Effector memory CD4-positive, alpha-beta T cell (primary cell): ENCODE results near the gene IGSF11.
"Not testable (repeated sequence)": the region's sequence is repeated elsewhere in the genome, so short reads cannot be mapped to it uniquely, and the experiment has no call there.

ENCODE experiments used
- DNase-seq, 3 donors: peaks; one replicate each; pipeline ENCODE4 v3.0.0-alpha.2; 2020
- H3K27ac ChIP-seq: 2 replicates; pipeline ENCODE4 v1.7.0; 2013; ENCODE audit warnings: mild to moderate bottlenecking, low read length, moderate library complexity; ENCODE audit not compliant: insufficient read depth, poor library complexity, severe bottlenecking
- H3K27me3 ChIP-seq: replicated peaks from 2 replicates; pipeline ENCODE4 v1.7.0; 2013; ENCODE audit warnings: mild to moderate bottlenecking, low read length; ENCODE audit not compliant: insufficient read depth, control insufficient read depth, poor library complexity, severe bottlenecking
- H3K36me3 ChIP-seq: 2 replicates; pipeline ENCODE4 v1.7.0; 2013; ENCODE audit warnings: mild to moderate bottlenecking, low read length, moderate library complexity; ENCODE audit not compliant: control insufficient read depth, insufficient read depth
- H3K4me1 ChIP-seq: 2 replicates; pipeline ENCODE4 v1.7.0; 2013; ENCODE audit warnings: low read length, mild to moderate bottlenecking; ENCODE audit not compliant: control insufficient read depth, insufficient read depth, poor library complexity, severe bottlenecking
- H3K4me3 ChIP-seq: 2 replicates; pipeline ENCODE4 v1.7.0; 2013; ENCODE audit warnings: low read length, low read depth, mild to moderate bottlenecking; ENCODE audit not compliant: insufficient read depth, poor library complexity, severe bottlenecking
- H3K9me3 ChIP-seq: 2 replicates; pipeline ENCODE4 v1.7.0; 2013; ENCODE audit warnings: mild to moderate bottlenecking, low read length, moderate library complexity; ENCODE audit not compliant: control insufficient read depth

The IGSF11 gene

DNA sequence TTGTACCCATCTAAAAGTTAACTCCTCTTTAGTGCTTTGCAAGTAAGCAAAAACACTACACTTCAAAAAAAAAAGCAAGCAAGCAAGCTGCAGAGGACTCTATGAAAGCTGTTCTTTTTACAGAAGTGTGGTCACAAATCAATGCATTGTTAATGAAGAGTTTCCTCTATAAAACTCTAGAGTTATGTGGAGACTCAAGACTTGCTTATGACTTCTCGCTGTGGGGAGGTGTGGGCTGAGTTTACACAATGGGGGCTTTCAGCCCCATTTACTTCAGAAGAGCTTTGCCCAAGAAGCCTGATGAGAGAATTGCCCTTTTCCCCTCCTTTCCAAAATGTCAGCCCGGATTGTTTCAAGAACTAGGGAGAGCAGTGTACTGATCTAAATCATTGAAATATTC is 144.4 kb downstream of the IGSF11 start:
- Histone ChIP-seq H3K9me3 (no peaks in the 10 kb centered on the region), H3K36me3 (no peaks in the 10 kb centered on the region), H3K27ac (no peak overlapping the region), H3K27me3 (peaks cover 4% of the 10 kb centered on the region), H3K4me3 (no peak overlapping the region), H3K4me1 (no peaks in the 10 kb centered on the region)
- no peak for DNase-seq

DNA sequence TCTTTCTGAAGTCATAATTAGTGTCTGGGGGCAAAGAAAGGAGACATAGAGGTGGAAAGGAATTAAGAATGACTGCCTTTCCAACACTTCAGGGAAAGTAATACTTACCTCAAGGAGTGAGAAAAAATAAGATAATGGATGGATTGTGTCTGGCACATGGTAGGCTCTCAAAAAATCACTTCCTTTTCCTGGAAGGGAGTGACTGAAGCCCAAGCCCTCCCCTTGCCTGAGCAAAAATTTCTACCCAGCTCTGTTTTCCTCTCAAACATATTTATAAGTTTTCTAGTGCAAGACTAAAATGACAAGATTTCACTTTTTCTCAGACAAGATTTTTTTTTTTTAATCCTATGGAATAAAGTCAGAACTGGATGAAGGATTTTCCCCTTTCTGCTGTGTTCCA is 145.0 kb downstream of the IGSF11 start:
- no peak overlapping the region for H3K4me3 ChIP-seq
- DNase-seq = no peak
- H3K9me3 ChIP-seq = no peaks in the 10 kb centered on the region
- H3K4me1 ChIP-seq = no peaks in the 10 kb centered on the region
- H3K36me3 ChIP-seq = no peaks in the 10 kb centered on the region
- H3K27ac ChIP-seq = no peak overlapping the region
- H3K27me3 ChIP-seq = peaks cover 4% of the 10 kb centered on the region

DNA sequence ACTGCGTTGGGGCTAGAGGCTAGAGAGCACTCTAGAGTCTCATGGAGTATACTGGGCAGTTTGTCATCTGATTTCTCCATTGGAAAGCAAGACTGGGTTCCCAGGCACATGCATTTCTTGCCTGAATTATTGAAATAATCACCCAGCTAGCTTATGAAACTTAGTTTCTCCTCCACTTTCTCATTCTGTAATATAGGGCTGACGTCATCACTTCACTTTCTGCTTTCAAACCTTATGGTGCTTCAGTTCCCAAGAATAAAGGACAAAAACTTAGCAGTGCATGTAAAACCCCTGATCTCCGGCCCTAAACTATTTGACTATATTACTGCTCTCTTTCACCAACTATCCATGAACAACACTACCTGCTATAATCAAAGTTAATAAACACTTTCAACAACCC is 147.9 kb downstream of the IGSF11 start:
- Histone ChIP-seq H3K27me3 (peaks cover 4% of the 10 kb centered on the region), H3K4me1 (no peaks in the 10 kb centered on the region), H3K36me3 (no peaks in the 10 kb centered on the region), H3K27ac (no peak overlapping the region), H3K9me3 (no peaks in the 10 kb centered on the region), H3K4me3 (no peak overlapping the region)
- DNase-seq = no peak

DNA sequence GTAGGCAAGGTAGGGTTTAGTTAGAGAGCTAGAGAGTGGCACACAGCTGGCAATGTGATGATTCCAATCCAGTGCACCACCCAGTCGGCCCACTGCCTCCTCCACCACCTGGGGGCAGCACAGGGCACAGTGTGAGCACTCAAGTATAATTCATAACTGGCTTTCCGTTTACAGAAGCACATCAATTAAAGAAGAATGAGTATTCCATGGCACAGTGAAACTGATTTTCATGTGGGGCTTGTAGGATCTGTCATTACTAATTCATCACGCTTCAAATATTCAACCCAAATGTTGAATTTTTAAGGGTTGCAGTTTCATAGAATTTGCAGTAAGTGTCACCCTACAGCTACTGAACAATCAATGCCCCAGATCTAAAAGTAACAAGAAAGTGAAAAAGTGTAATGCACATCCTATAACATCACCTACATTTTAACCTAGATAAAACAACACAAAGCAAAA is 149.9 kb downstream of the IGSF11 start:
- Histone ChIP-seq H3K4me1 (no peaks in the 10 kb centered on the region), H3K4me3 (no peak overlapping the region), H3K27me3 (peaks cover 4% of the 10 kb centered on the region), H3K36me3 (no peaks in the 10 kb centered on the region), H3K9me3 (no peaks in the 10 kb centered on the region), H3K27ac (no peak overlapping the region)
- peak; percentile 33 to 56 (median 39) for DNase-seq

DNA sequence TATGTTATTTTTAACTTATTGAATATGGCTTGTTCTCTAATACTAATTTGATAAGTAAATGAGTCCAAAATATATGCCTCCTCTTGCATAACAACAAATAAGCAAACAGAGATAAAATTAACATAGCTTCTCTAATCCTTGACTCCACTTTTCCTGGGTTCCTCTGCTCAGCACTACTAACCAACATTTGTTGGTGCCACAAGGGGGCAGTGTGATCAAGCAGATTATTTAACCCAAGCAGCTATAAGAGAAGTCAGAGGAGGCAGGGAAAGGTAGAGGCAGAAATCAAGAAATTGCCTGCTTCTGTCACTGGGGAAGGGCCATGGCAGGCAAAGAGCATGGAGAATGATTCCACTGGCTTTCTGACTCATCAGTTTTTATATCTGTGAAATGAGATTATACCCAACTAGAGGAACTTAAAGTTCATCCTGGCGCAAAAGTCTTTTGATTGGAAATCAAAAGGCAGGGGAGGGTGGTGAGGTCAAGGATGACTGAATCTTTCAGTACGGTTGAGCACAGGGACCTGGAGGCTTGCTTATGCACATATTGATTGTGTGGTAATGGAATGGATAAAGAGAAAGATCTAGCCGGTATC is 152.2 kb downstream of the IGSF11 start:
- DNase-seq = peak; percentile 22 to 55 (median 43)
- no peaks in the 10 kb centered on the region for H3K36me3 ChIP-seq
- no peak overlapping the region for H3K27ac ChIP-seq
- H3K27me3 ChIP-seq = peaks cover 4% of the 10 kb centered on the region
- no peaks in the 10 kb centered on the region for H3K9me3 ChIP-seq
- H3K4me3 ChIP-seq = no peak overlapping the region
- H3K4me1 ChIP-seq = no peaks in the 10 kb centered on the region

DNA sequence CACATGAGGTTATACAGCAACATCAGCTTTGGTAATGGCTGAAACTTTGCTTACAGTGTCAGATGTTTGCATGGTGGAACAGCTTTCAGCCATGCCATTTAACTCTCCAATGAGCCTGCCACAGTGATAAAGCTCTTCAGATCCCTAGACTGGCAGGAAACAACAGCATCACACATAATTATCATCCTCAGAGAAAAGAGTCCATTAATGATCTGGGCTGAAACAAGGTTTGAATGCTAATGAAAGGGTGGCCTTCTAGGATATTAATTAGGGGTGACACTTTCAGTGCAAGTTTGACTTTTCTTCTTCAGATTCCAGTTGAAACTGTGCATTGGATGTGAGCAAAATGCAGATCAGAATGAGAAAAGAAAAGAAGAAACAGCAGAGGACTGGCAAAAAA is 166.6 kb downstream of the IGSF11 start:
- Histone ChIP-seq H3K36me3 (no peaks in the 10 kb centered on the region), H3K4me3 (no peak overlapping the region), H3K27me3 (peaks cover 3% of the 10 kb centered on the region), H3K4me1 (no peaks in the 10 kb centered on the region), H3K9me3 (peaks cover 3% of the 10 kb centered on the region), H3K27ac (no peak overlapping the region)
- DNase-seq = no peak

DNA sequence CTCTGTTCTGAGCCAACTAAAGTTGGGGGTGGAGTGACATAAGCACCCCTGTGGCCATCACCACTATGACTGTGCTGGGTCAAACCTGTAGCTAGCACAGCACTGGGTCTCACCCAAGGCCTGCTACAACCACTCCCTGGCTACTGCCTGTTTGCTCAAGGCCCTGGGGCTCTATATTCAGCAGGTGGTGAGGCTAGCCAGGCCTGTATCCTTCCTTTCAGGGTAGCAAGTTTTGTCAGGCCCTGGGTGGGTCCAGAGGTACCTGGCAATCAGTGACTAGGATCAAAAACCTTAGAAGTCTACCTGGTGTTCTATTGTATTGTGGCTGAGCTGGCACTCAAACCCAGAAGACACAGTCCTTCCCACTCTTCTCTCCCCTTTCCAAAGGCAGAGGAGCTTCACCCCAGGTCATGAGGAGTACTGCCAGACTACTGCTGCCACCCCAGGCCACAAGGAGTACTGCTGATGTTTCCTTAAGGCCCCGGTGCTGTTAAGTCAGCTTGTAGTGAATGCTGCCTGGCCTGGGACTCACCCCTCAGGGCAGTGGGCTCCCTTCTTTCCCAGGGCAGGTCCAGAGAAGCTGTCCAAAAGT is 170.8 kb downstream of the IGSF11 start:
- Histone ChIP-seq H3K4me3 (no peak overlapping the region), H3K9me3 (no peaks in the 10 kb centered on the region), H3K4me1 (no peaks in the 10 kb centered on the region), H3K36me3 (no peaks in the 10 kb centered on the region), H3K27ac (no peak overlapping the region), H3K27me3 (peaks cover 3% of the 10 kb centered on the region)
- no peak for DNase-seq

DNA sequence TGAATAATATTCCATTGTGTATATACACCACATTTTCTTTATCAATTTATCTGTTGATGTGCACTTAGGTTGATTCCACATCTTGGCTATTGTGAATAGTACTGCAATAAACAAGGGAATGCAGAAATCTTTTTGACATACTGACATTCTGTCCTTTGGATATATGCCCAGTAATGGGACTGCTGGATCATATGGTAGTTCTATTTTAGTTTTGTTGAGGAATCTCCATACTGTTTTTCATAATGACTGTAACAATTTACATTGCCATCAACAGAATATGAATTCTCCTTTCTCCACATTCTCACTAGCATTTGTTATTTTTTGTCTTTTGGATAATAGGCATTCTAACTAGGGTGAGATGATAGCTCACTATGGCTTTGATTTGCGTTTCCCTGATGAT is 174.7 kb downstream of the IGSF11 start:
- DNase-seq = no peak
- H3K27ac ChIP-seq = no peak overlapping the region
- H3K9me3 ChIP-seq = no peaks in the 10 kb centered on the region
- no peaks in the 10 kb centered on the region for H3K27me3 ChIP-seq
- no peaks in the 10 kb centered on the region for H3K4me1 ChIP-seq
- H3K4me3 ChIP-seq = no peak overlapping the region
- H3K36me3 ChIP-seq = no peaks in the 10 kb centered on the region

DNA sequence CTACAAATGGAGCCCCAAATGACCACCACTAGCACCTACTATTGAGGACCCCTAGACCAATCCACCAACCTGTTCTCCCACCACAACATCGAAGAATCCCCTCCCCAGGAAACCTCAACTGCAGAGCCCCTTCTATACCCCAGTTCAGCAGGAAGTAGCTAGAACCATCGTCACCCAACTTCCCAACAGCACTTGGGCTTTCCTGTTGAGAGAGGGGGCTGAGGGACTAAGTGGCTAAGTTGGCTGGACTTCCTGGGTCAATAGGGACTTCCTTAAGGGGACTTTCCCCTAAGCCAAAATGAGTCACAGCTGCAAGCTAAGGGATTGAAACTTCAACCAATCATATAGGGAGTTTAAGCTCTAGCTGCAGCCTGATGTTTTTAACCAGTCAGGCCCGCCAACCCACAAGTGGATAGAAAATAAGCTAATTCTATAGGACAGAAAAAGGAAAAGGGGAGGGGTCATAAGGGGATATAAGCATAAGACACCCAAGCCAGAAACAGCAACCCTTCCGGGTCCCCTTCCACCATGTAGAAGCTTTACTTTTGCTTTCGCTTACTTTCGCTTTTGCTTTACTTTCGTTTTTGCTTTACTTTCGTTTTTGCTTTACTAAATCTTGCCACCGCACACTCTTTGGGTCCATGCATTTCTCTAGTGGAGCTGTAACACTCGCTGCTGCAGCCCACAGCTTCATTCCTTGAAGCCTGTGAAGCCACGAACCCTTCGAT is 183.0 kb downstream of the IGSF11 start:
- H3K4me1 ChIP-seq, H3K9me3 ChIP-seq, H3K27me3 ChIP-seq, H3K36me3 ChIP-seq, H3K4me3 ChIP-seq, H3K27ac ChIP-seq: not testable (repeated sequence)
- peak in 2 of 3 donors; percentile 5 to 9 for DNase-seq

DNA sequence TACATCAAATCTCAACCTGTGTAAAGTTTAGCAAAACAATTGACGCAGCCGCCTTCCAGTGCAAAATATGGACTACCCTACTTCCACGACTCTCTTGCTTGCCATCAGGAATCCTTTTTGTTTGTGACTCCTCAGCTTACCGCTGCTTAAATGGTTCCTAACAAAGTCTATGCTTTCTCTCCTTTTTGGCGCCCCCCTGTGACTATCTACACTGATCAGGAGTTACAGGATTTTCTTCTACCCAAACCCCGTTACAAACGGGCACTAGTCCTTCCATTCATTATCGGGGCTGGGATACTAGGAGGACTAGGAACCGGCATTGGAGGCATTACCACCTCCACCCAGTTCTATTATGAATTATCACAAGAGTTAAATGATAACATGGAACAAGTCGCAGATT is 184.0 kb downstream of the IGSF11 start:
- no peaks in the 10 kb centered on the region for H3K27me3 ChIP-seq
- H3K9me3 ChIP-seq = no peaks in the 10 kb centered on the region
- H3K36me3 ChIP-seq = no peaks in the 10 kb centered on the region
- no peak overlapping the region for H3K27ac ChIP-seq
- DNase-seq = no peak
- H3K4me3 ChIP-seq = no peak overlapping the region
- no peaks in the 10 kb centered on the region for H3K4me1 ChIP-seq
